ENCODE measurements around the gene MVB12B. TPM values are rescaled to one million over a fixed set of nuclear protein-coding genes. Genes with fewer than 3 reads are reported as not detected.

Gene MVB12B
- total and polyA plus RNA-seq, 7 experiments from 2014 or later, result 1.6 to 9.7 (median 3.8) TPM

DNA sequence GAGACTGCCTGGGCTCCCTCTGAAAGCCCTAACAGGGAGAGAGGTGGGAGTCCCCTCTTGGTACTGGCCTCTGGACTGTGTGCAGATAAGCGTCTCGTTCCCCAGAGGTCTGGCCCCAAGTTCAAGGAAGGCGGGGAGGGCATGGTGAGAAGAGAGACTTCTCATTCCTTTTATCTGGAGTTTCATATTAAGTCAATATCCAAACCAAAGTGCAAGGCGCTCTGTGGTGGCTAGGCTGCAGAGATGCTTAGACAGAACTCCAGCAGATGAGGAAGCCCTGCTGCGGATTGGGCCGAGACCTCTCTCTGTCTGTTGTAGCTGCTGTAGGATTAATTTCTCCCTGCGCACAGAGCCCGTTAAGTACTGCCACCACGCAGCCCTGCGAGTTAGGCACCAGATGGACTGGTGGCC, 16.0 kb downstream of the MVB12B start:
- no peak overlapping the region for H3K4me3 ChIP-seq (ENCODE audit: low read length)
- Mint-ChIP-seq H3K27ac (no peak overlapping the region), H3K9me3 (no peaks in the 10 kb centered on the region), H3K4me3 (no peak overlapping the region), H3K27me3 (peaks cover 0 to 9% (median 0%) of the 10 kb centered on the region in 5 donors), H3K36me3 (peaks cover 0 to 44% (median 8%) of the 10 kb centered on the region in 5 donors), H3K4me1 (peaks cover 4 to 16% (median 12%) of the 10 kb centered on the region in 7 donors)
- CTCF ChIA-PET, result no interaction called here
- H3K27ac ChIP-seq (ENCODE audit: low read depth, low read length), result no peak overlapping the region
- H3K4me1 ChIP-seq (ENCODE audit: control insufficient read depth in 2 of 2, insufficient read depth in 2 of 2, low read length in 2 of 2), result no peaks in the 10 kb centered on the region
- peaks cover 0 to 7% (median 0%) of the 10 kb centered on the region in 3 experiments for H3K36me3 ChIP-seq (ENCODE audit: control insufficient read depth in 2 of 3, insufficient read depth in 3 of 3, low read length in 3 of 3)
- DNase-seq (no peak), ATAC-seq (no peak)
- no peaks in the 10 kb centered on the region for H3K9me3 ChIP-seq (ENCODE audit: control insufficient read depth in 2 of 3, low read length in 3 of 3)
- H3K27me3 ChIP-seq (ENCODE audit: control insufficient read depth in 2 of 2, insufficient read depth in 2 of 2, low read length in 2 of 2), result no peaks in the 10 kb centered on the region
- POLR2A ChIA-PET, result no interaction called here
- intact Hi-C loops (cut with micrococcal nuclease), result no loop called here

DNA sequence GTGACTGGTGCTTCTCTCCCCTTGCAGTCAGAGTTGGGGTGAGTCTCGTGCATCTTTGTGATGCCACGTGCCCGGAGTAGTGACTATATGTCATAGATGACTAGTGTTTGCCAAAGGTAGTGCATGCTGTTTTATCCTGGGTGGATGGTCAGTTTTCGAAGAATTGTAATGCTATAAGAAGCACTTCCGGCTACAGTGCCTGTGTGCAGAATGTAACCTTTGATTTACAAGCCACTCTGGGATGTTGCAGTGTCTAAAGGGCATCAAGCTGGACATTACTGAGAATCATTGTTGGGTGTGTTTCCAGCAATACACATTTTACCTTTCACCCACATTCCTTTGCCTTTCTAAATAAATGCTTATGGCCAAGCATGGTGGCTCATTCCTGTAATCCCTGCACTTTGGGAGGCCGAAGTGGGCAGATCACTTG, 16.7 kb downstream of the MVB12B start:
- H3K9me3 ChIP-seq (ENCODE audit: control insufficient read depth in 2 of 3, low read length in 3 of 3), result no peaks in the 10 kb centered on the region
- Mint-ChIP-seq H3K36me3 (peaks cover 0 to 44% (median 8%) of the 10 kb centered on the region in 5 donors), H3K9me3 (no peaks in the 10 kb centered on the region), H3K27ac (no peak overlapping the region), H3K4me3 (no peak overlapping the region), H3K27me3 (peaks cover 0 to 9% (median 0%) of the 10 kb centered on the region in 5 donors), H3K4me1 (peaks cover 4 to 16% (median 9%) of the 10 kb centered on the region in 7 donors)
- H3K36me3 ChIP-seq (ENCODE audit: control insufficient read depth in 2 of 3, insufficient read depth in 3 of 3, low read length in 3 of 3), result peaks cover 0 to 7% (median 0%) of the 10 kb centered on the region in 3 experiments
- H3K4me3 ChIP-seq (ENCODE audit: low read length), result no peak overlapping the region
- intact Hi-C loops (cut with micrococcal nuclease), result no loop called here
- no peaks in the 10 kb centered on the region for H3K27me3 ChIP-seq (ENCODE audit: control insufficient read depth in 2 of 2, insufficient read depth in 2 of 2, low read length in 2 of 2)
- DNase-seq (no peak), ATAC-seq (no peak)
- ChIA-PET POLR2A (no interaction called here), CTCF (no interaction called here)
- no peaks in the 10 kb centered on the region for H3K4me1 ChIP-seq (ENCODE audit: control insufficient read depth in 2 of 2, insufficient read depth in 2 of 2, low read length in 2 of 2)
- H3K27ac ChIP-seq (ENCODE audit: low read depth, low read length), result no peak overlapping the region

DNA sequence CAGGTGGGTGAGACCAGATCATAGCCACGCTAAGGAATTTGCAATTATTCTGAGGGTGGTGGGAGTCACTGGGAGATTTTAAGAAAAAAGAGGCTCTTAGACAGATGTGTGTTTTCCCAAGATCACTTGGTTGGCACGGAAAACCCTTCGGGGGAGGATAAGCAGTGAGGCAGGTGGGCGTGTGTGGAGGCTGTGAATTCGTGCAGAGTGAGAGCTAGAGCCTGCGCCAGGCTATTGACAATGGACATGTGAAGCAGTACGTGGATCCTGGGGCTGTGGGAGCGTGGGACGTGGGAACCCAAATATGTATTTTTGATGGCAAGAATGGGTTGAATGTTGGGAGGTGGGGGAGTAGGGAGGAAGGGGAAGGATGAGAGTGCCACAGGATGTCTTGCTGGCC, 19.4 kb downstream of the MVB12B start:
- ChIA-PET CTCF (no interaction called here), POLR2A (no interaction called here)
- no peak for ATAC-seq
- H3K9me3 Mint-ChIP-seq, result peaks cover 0 to 12% (median 5%) of the 10 kb centered on the region in 11 donors
- peaks cover 0 to 10% (median 5%) of the 10 kb centered on the region in 7 donors for H3K4me1 Mint-ChIP-seq
- Histone ChIP-seq H3K9me3 (ENCODE audit: control insufficient read depth in 2 of 3, low read length in 3 of 3) (no peaks in the 10 kb centered on the region), H3K4me1 (ENCODE audit: control insufficient read depth in 2 of 2, insufficient read depth in 2 of 2, low read length in 2 of 2) (no peaks in the 10 kb centered on the region), H3K27ac (ENCODE audit: low read depth, low read length) (no peak overlapping the region), H3K27me3 (ENCODE audit: control insufficient read depth in 2 of 2, insufficient read depth in 2 of 2, low read length in 2 of 2) (no peaks in the 10 kb centered on the region), H3K4me3 (ENCODE audit: low read length) (no peak overlapping the region), H3K36me3 (ENCODE audit: control insufficient read depth in 2 of 3, insufficient read depth in 3 of 3, low read length in 3 of 3) (peaks cover 0 to 7% (median 0%) of the 10 kb centered on the region in 3 experiments)
- H3K27me3 Mint-ChIP-seq, result peaks cover 0 to 17% (median 0%) of the 10 kb centered on the region in 5 donors
- no peak overlapping the region for H3K27ac Mint-ChIP-seq
- DNase-seq, result no peak
- intact Hi-C loops (cut with micrococcal nuclease), result no loop called here
- H3K36me3 Mint-ChIP-seq, result peaks cover 0 to 55% (median 25%) of the 10 kb centered on the region in 5 donors
- no peak overlapping the region for H3K4me3 Mint-ChIP-seq

DNA sequence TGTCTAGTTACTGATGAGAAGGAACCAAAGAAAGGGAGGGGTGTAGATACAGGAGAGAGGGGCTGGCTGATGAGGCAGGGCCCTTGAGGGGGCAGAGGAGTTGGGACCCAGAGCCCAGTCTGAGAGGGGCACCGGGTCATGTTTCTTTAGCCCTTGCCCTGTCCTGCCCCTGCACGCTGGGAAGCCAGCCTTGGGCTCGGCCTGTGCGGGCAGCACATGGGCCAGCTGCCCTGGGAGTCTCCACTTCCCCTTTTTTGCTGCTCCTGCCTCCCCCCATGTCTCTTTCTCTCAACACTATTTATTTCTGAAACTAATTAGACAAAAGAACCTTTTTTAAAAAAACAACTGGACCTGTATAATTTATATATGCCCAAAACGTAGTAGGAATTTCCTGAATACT, 20.5 kb downstream of the MVB12B start:
- intact Hi-C loops (cut with micrococcal nuclease), result no loop called here
- H3K4me3 ChIP-seq (ENCODE audit: low read length), result no peak overlapping the region
- peaks cover 0 to 10% (median 5%) of the 10 kb centered on the region in 7 donors for H3K4me1 Mint-ChIP-seq
- H3K27me3 ChIP-seq (ENCODE audit: control insufficient read depth in 2 of 2, insufficient read depth in 2 of 2, low read length in 2 of 2), result no peaks in the 10 kb centered on the region
- no peak overlapping the region for H3K27ac ChIP-seq (ENCODE audit: low read depth, low read length)
- ChIA-PET CTCF (interaction anchor here (0.7 kb wide), 1 partner anchor 13 kb away, joined by 3 read pairs; no protein-coding TSS in a partner anchor), POLR2A (no interaction called here)
- peaks cover 0 to 19% (median 0%) of the 10 kb centered on the region in 5 donors for H3K27me3 Mint-ChIP-seq
- H3K4me3 Mint-ChIP-seq, result no peak overlapping the region
- H3K9me3 ChIP-seq (ENCODE audit: control insufficient read depth in 2 of 3, low read length in 3 of 3), result no peaks in the 10 kb centered on the region
- peak; percentile 49 for ATAC-seq
- no peaks in the 10 kb centered on the region for H3K36me3 ChIP-seq (ENCODE audit: control insufficient read depth in 2 of 3, insufficient read depth in 3 of 3, low read length in 3 of 3)
- H3K36me3 Mint-ChIP-seq, result peaks cover 2 to 48% (median 28%) of the 10 kb centered on the region in 5 donors
- no peaks in the 10 kb centered on the region for H3K4me1 ChIP-seq (ENCODE audit: control insufficient read depth in 2 of 2, insufficient read depth in 2 of 2, low read length in 2 of 2)
- H3K27ac Mint-ChIP-seq, result peak overlapping the region in 1 of 9 donors; percentile 16
- no peak for DNase-seq
- peaks cover 0 to 18% (median 7%) of the 10 kb centered on the region in 11 donors for H3K9me3 Mint-ChIP-seq

DNA sequence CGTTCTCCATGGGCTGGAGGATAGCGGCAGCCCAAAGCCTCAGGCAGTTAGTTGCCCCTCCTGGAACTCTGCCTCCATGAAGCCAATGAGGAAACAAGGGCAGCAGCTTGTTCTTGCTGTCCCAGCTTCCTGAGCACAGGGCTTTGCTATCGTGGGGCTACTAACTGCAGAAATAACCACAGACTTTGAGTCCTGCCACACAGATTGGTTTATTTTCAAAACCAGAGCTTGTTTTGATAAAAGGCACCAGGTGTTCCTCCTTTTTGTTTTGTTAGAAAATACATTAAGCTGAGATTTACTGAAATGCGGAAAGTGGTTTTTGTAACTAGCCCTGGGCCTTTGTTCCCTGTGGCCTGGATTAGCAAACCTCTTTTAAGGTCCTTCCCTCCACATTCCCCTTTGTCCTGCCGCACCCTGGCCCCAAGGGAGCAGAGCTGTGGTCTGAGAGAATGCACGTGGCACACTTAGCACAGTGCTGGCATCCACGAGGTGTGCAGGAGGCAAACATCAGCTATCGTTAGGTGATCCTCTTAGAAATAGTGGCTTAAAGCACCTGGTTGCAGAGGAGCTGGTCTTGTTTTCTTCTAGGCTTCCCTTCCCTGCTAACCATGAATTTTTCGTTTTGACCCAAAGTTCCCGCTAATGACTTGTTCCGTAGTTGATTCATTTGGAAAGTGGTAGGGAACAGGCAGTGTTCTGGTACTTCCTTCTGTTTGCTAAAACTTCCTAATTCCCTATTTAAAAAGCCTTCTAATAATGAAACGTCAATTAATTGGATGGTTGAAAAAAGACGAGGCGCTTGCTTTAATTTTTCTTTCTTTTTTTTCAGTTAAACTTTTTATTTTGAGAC, 21.5 kb downstream of the MVB12B start:
- Mint-ChIP-seq H3K36me3 (peaks cover 3 to 41% (median 26%) of the 10 kb centered on the region in 5 donors), H3K4me1 (peaks cover 0 to 12% (median 8%) of the 10 kb centered on the region in 7 donors), H3K9me3 (peaks cover 0 to 18% (median 7%) of the 10 kb centered on the region in 11 donors), H3K27me3 (peaks cover 0 to 24% (median 0%) of the 10 kb centered on the region in 5 donors), H3K4me3 (no peak overlapping the region), H3K27ac (no peak overlapping the region)
- intact Hi-C loops (cut with micrococcal nuclease), result no loop called here
- no peak for ATAC-seq
- Histone ChIP-seq H3K27me3 (ENCODE audit: control insufficient read depth in 2 of 2, insufficient read depth in 2 of 2, low read length in 2 of 2) (no peaks in the 10 kb centered on the region), H3K36me3 (ENCODE audit: control insufficient read depth in 2 of 3, insufficient read depth in 3 of 3, low read length in 3 of 3) (no peaks in the 10 kb centered on the region), H3K4me1 (ENCODE audit: control insufficient read depth in 2 of 2, insufficient read depth in 2 of 2, low read length in 2 of 2) (no peaks in the 10 kb centered on the region), H3K27ac (ENCODE audit: low read depth, low read length) (no peak overlapping the region), H3K4me3 (ENCODE audit: low read length) (no peak overlapping the region), H3K9me3 (ENCODE audit: control insufficient read depth in 2 of 3, low read length in 3 of 3) (no peaks in the 10 kb centered on the region)
- ChIA-PET CTCF (interaction anchor here (0.7 kb wide), 2 partner anchors 12 to 210 kb away, joined by 3 read pairs; no protein-coding TSS in a partner anchor), POLR2A (no interaction called here)
- no peak for DNase-seq

DNA sequence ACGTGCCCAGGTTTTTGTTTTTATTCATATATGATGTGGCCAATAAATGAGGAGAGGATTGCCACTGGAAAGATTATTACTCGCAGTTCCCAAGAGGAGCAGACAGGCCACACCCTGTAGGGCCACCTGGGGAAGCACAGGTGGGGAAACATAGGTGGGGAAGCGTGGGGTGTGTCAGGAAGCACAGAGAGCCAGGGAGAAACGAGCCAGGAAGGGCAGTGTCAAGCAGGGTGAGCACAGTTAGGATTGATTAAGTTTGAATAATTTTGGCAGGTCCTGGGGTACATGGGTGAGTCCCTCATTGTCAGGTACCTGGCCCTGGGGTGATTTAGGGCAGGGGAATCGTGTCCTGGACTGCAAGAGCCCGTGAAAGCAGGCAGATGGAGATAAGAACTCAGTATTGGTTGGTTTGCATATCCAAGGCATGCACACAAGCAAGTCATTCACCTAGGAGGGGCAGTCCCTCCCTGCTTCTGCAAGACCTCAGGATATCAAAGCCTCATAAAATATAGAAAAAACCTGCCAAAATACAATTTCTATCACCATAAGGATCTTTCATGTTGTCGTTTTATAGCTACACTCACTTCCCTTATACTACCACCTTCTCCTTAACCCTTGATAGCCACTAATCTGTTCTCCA, 22.4 kb downstream of the MVB12B start:
- DNase-seq (no peak), ATAC-seq (no peak)
- H3K27me3 ChIP-seq (ENCODE audit: control insufficient read depth in 2 of 2, insufficient read depth in 2 of 2, low read length in 2 of 2), result no peaks in the 10 kb centered on the region
- Mint-ChIP-seq H3K27me3 (peaks cover 0 to 24% (median 0%) of the 10 kb centered on the region in 5 donors), H3K4me3 (no peak overlapping the region), H3K27ac (no peak overlapping the region), H3K4me1 (peaks cover 0 to 12% (median 8%) of the 10 kb centered on the region in 7 donors), H3K36me3 (peaks cover 3 to 37% (median 24%) of the 10 kb centered on the region in 5 donors), H3K9me3 (peaks cover 0 to 18% (median 7%) of the 10 kb centered on the region in 11 donors)
- no peak overlapping the region for H3K27ac ChIP-seq (ENCODE audit: low read depth, low read length)
- no peaks in the 10 kb centered on the region for H3K36me3 ChIP-seq (ENCODE audit: control insufficient read depth in 2 of 3, insufficient read depth in 3 of 3, low read length in 3 of 3)
- H3K9me3 ChIP-seq (ENCODE audit: control insufficient read depth in 2 of 3, low read length in 3 of 3), result no peaks in the 10 kb centered on the region
- CTCF ChIA-PET, result no interaction called here
- POLR2A ChIA-PET, result no interaction called here
- H3K4me1 ChIP-seq (ENCODE audit: control insufficient read depth in 2 of 2, insufficient read depth in 2 of 2, low read length in 2 of 2), result no peaks in the 10 kb centered on the region
- H3K4me3 ChIP-seq (ENCODE audit: low read length), result no peak overlapping the region
- intact Hi-C loops (cut with micrococcal nuclease), result no loop called here

Data from naive thymus-derived CD4-positive, alpha-beta T cell (primary cell).